A549 (cell line): Measurements from ENCODE around the gene ATP6V1B1. TPM values are rescaled to one million over a fixed set of nuclear protein-coding genes. Genes with fewer than 3 reads are reported as not detected.
"Not testable (repeated sequence)": the region's sequence is repeated elsewhere in the genome, so short reads cannot be mapped to it uniquely, and the experiment has no call there.

Experiments
- ATAC-seq, 2 experiments: fragments of 200-7000 bp in 1 of 2; fragments of >200 bp in 1 of 2; cut with Nextera tagmentation in 1 of 2; cut with Tn5 transposase in 1 of 2; 3 replicates each; pipeline versions ENCODE4 v1.8.0 to v1.9.1; 2018 to 2020; ENCODE audit warnings: mild to moderate bottlenecking in 1 of 2, moderate library complexity in 1 of 2
- CTCF ChIA-PET: fragments of 300-600 bp; sonication (Branson Sonifier 250); formaldehyde crosslinking; extraction: SDS; loops from one replicate; lab custom pipeline; 2021; ENCODE audit warnings: antibody characterized with exemption, inconsistent platforms; lab: Yijun Ruan, JAX
- POLR2A ChIA-PET: fragments of 350-600 bp; formaldehyde crosslinking; extraction: SDS; loops from one replicate; lab custom pipeline; 2021; ENCODE audit warnings: antibody characterized with exemption, inconsistent platforms; lab: Yijun Ruan, JAX
- DNase-seq, 2 experiments: peaks; one replicate each; pipeline versions ENCODE4 v3.0.0 to v3.0.0-alpha.2; 2011 to 2016; ENCODE audit warnings: low read depth in 1 of 2, low spot score in 1 of 2
- FAIRE-seq: peaks from 2 replicates; lab custom pipeline; 2011; peaks lifted over from hg19 to GRCh38; lab: Jason Lieb, UNC
- H3K27ac ChIP-seq, 2 experiments: fragments of >200 bp; sonication (Bioruptor Twin); formaldehyde crosslinking; 3 replicates each; pipeline ENCODE4 v1.5.1; 2016 to 2017
- H3K4me1 ChIP-seq: fragments of >200 bp; sonication (Bioruptor Twin); formaldehyde crosslinking; 3 replicates; pipeline ENCODE4 v1.6.1; 2016
- H3K4me2 ChIP-seq: fragments of >200 bp; sonication (Bioruptor Twin); formaldehyde crosslinking; 3 replicates; pipeline ENCODE4 v1.6.1; 2016
- H3K4me3 ChIP-seq: fragments of >200 bp; sonication (Bioruptor Twin); formaldehyde crosslinking; 3 replicates; pipeline ENCODE4 v1.5.1; 2016
- H3K9me3 ChIP-seq: fragments of >200 bp; sonication (Bioruptor Twin); formaldehyde crosslinking; 3 replicates; pipeline ENCODE4 v1.6.1; 2016
- CHD2 ChIP-seq: fragments of 150-350 bp; IDR thresholded peaks from 2 replicates; pipeline ENCODE4 v1.6.1; 2014; ENCODE audit warnings: low read length; ENCODE audit not compliant: partially characterized antibody
- CTCF ChIP-seq: fragments of >200 bp; sonication (Bioruptor Twin); formaldehyde crosslinking; IDR thresholded peaks from 3 replicates; pipeline ENCODE4 v1.5.1; 2016
- ESRRA ChIP-seq: fragments of 150-350 bp; IDR thresholded peaks from 2 replicates; pipeline ENCODE4 v1.6.1; 2014; ENCODE audit warnings: mild to moderate bottlenecking, low read length, borderline replicate concordance
- FOSB ChIP-seq: fragments of 250-450 bp; sonication (Bioruptor Pico); IDR thresholded peaks from 2 replicates; pipeline ENCODE4 v1.5.0; 2020; ENCODE audit warnings: mild to moderate bottlenecking, moderate library complexity
- GATA3 ChIP-seq: IDR thresholded peaks from 2 replicates; pipeline ENCODE4 v1.6.1; 2012; ENCODE audit warnings: borderline replicate concordance
- JUN ChIP-seq, 2 experiments: fragments of >200 bp; sonication (Bioruptor Twin); formaldehyde crosslinking; IDR thresholded peaks; 2 replicates in 1 of 2; 3 replicates in 1 of 2; pipeline ENCODE4 v1.6.1; 2016 to 2017
- KDM5A ChIP-seq: fragments of 200-600 bp; sonication (generic); IDR thresholded peaks from 2 replicates; pipeline ENCODE4 v1.6.1; 2016; ENCODE audit warnings: antibody characterized with exemption, mild to moderate bottlenecking
- PBX3 ChIP-seq: IDR thresholded peaks from 2 replicates; pipeline ENCODE4 v1.6.1; 2012
- PHF8 ChIP-seq: fragments of 200-600 bp; sonication (generic); IDR thresholded peaks from 2 replicates; pipeline ENCODE4 v1.6.1; 2016; ENCODE audit warnings: low read depth, mild to moderate bottlenecking, antibody characterized with exemption, moderate library complexity, borderline replicate concordance
- POLR2A ChIP-seq: IDR thresholded peaks from 2 replicates; pipeline ENCODE4 v1.6.1; 2012; ENCODE audit warnings: mild to moderate bottlenecking, low read length
- RAD21 ChIP-seq, 2 experiments: fragments of >200 bp in 1 of 2; sonication (Bioruptor Twin) in 1 of 2; formaldehyde crosslinking in 1 of 2; IDR thresholded peaks in 1 of 2; conservative IDR thresholded peaks in 1 of 2; 2 replicates in 1 of 2; 3 replicates in 1 of 2; pipeline ENCODE4 v1.6.1; 2012 to 2018; ENCODE audit warnings: inconsistent platforms in 1 of 2
- RCOR1 ChIP-seq: fragments of 150-350 bp; IDR thresholded peaks from 2 replicates; pipeline ENCODE4 v1.6.1; 2014; ENCODE audit warnings: antibody characterized with exemption, low read length, low read depth
- SREBF2 ChIP-seq: fragments of 450-650 bp; IDR thresholded peaks from 2 replicates; pipeline ENCODE4 v1.6.1; 2014; ENCODE audit warnings: mild to moderate bottlenecking, moderate library complexity
- TFCP2L1 ChIP-seq: fragments of 250-450 bp; sonication (Bioruptor Pico); IDR thresholded peaks from 2 replicates; pipeline ENCODE4 v1.5.0; 2021; ENCODE audit warnings: mild to moderate bottlenecking
- ZSCAN20 ChIP-seq: fragments of 250-450 bp; sonication (Bioruptor Pico); IDR thresholded peaks from 2 replicates; pipeline ENCODE4 v1.8.0; 2022; ENCODE audit warnings: mild to moderate bottlenecking, moderate library complexity
- WGBS: methylation state at CpG from one replicate; pipeline ENCODE4 v1.1.6; 2017; ENCODE audit errors: missing lambda C conversion rate; 5-methylcytosine and 5-hydroxymethylcytosine counted together
- polyA plus RNA-seq, 4 experiments: library from polyadenylated mRNA; depleted of rRNA in 3 of 4; stranded (reverse); fragments of >200 nt; fragmentation: RNase III in 1 of 4; extraction: RNeasy Plus Mini Kit Qiagen cat#74134 plus additional on column Dnase treatment in 1 of 4; gene quantifications; 2 replicates in 3 of 4; 3 replicates in 1 of 4; pipeline ENCODE4 v1.2.3, GENCODE V29; 2011 to 2017

Gene ATP6V1B1
- polyA plus RNA-seq, 2 of the 4 experiments (the other 2 are of a cell fraction), result 1.9 to 2.5 TPM

- TF ChIP-seq KDM5A, result no peak
- peak; percentile 39; the same call in 1 of the 2 replicates for TF ChIP-seq GATA3
- peak; percentile 62 for TF ChIP-seq POLR2A
- TF ChIP-seq PHF8, result peak; percentile 59; the same call in 1 of the 2 replicates
- peak; percentile 89 for TF ChIP-seq CTCF
- no peak for TF ChIP-seq PBX3
- TF ChIP-seq TFCP2L1 (CRISPR knock-in tag), result no peak
- no peak for TF ChIP-seq RCOR1
- TF ChIP-seq FOSB (CRISPR knock-in tag), result no peak
- TF ChIP-seq SREBF2, result no peak
- TF ChIP-seq ZSCAN20 (CRISPR knock-in tag), result no peak
- peak; percentile 84 to 97 for TF ChIP-seq JUN (IDR thresholded peaks at IDR 0.05)
- no peak for TF ChIP-seq RAD21 (conservative IDR thresholded peaks at IDR 0.05 in 1 of 2, IDR thresholded peaks at IDR 0.05 in 1 of 2)
- no peak for TF ChIP-seq ESRRA
Measured at GRCh38 chr2:70994699-70995425, 59.2 kb downstream of the ATP6V1B1 start, which contains the start of gene TEX261 (continued).

GRCh38 chr2:70995426-70995729 lies 59.7 kb downstream of the ATP6V1B1 start:
- peak overlapping the region; percentile 83 for H3K4me3 ChIP-seq
- CTCF ChIA-PET, result no interaction called here
- H3K27ac ChIP-seq, result peak overlapping the region; percentile 67 to 96
- H3K4me1 ChIP-seq, result peaks cover 17% of the 10 kb centered on the region; the same call in 2 of the 3 replicates
- ATAC-seq (peak; percentile 84 to 88), FAIRE-seq (peak; percentile 23), DNase-seq (peak; percentile 77 to 80)
- H3K9me3 ChIP-seq, result no peaks in the 10 kb centered on the region
- POLR2A ChIA-PET, result no interaction called here
- under 1% methylated on average over 11 of the region's 11 CpGs for WGBS
- H3K4me2 ChIP-seq, result peak overlapping the region; percentile 81
- TF ChIP-seq CTCF (peak; percentile 46; the same call in 2 of the 3 replicates), RAD21 (conservative IDR thresholded peaks at IDR 0.05 in 1 of 2, IDR thresholded peaks at IDR 0.05 in 1 of 2) (0 out of 5 replicates have a peak, but pooled peaks of 1 of the 2 experiments have one; percentile 12), CHD2 (no peak)

GRCh38 chr2:70998885-70999284 lies 63.2 kb downstream of the ATP6V1B1 start:
- CTCF ChIA-PET, result interaction anchor here (1.2 kb wide), 1 partner anchor 126 kb away, joined by 3 read pairs; no protein-coding TSS in a partner anchor
- 87% methylated on average over 4 of the region's 4 CpGs for WGBS
- FAIRE-seq, H3K9me3 ChIP-seq, H3K4me3 ChIP-seq, H3K27ac ChIP-seq, H3K4me2 ChIP-seq, ATAC-seq, DNase-seq, POLR2A ChIA-PET: not testable (repeated sequence)
- H3K4me1 ChIP-seq, result peaks cover 10% of the 10 kb centered on the region; the same call in 2 of the 3 replicates
